ENCODE data around the gene MKX. TPM values are rescaled to one million over a fixed set of nuclear protein-coding genes. Genes with fewer than 3 reads are reported as not detected.
"Not testable (repeated sequence)": the region's sequence is repeated elsewhere in the genome, so short reads cannot be mapped to it uniquely, and the experiment has no call there.

Gene MKX
- total RNA-seq, 1 donor from 2014 or later: not detected

GRCh38 chr10:27695088-27695487 lies 50.5 kb downstream of the MKX start:
- DNase-seq (ENCODE audit: extremely low read depth, low read depth, low spot score): no peak

- no peak for DNase-seq (ENCODE audit: extremely low read depth, low read depth, low spot score)
These were observed 53.0 kb downstream of the MKX start for GRCh38 chr10:27692663-27693062.

GRCh38 chr10:27688991-27689390 lies 56.6 kb downstream of the MKX start:
- DNase-seq (ENCODE audit: extremely low read depth, low read depth, low spot score): no peak

GRCh38 chr10:27688276-27688675 lies 57.3 kb downstream of the MKX start:
- DNase-seq (ENCODE audit: extremely low read depth, low read depth, low spot score): no peak

- DNase-seq (ENCODE audit: extremely low read depth, low read depth, low spot score): no peak
These were observed 57.9 kb downstream of the MKX start for GRCh38 chr10:27687743-27688142.

DNA sequence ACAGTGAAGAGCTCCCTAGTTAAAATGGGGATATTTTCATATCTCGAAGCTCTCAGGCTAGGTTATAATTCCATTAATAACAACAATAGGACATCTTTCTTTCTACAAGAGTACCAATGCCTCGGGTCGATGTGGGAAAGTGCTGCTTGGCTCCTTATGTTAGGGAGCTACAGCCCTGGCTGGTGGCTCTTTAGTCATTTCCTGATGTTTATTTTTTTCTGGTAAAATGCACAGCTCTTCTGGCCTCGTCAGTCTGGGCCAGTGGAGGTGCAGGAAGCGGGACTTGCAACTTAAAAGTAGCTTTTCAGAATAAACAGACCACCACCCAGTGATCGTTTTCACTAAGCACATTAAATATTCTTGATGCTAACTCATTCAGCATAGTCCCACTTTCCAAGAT lies 58.3 kb downstream of the MKX start:
- DNase-seq (ENCODE audit: extremely low read depth, low read depth, low spot score): no peak

DNA sequence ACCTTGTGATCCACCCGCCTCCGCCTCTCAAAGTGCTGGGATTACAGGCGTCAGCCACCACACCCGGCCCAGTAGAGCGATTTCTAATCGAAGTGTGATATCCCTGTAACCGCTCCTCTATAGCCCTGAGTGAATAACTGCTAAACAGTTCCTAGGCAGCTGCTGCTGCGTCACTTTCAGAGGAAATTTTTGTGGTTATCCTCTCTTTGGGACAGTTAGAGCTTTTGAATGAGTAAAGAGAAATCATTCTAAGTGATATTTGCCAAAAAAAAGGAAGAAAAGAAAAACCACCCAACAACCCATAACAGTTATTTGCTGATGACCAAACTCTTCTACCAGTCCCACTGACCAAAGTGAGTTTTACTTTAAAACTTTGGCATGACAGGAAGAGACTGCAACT lies 59.9 kb downstream of the MKX start:
- DNase-seq (ENCODE audit: extremely low read depth, low read depth, low spot score): no peak

DNA sequence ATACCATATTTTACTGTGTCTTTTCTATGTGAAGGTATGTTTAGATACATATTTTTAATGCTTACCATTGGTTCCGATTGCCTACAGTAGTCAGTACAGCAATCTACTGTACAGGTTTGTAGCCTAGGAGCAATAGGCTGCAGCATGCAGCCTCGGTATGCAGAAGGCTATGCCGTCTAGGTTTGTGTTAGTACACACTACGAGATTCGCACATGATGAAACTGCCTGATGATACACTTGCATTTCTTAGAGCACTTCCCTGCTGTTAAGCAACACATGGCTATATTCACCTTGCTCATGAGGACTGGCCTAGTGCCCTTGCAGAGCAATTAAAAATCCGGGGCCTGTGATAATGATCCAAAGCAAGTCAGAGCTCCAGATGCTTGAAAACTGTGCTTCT lies 62.4 kb downstream of the MKX start:
- no peak for DNase-seq (ENCODE audit: extremely low read depth, low read depth, low spot score)

GRCh38 chr10:27681795-27682194 lies 63.8 kb downstream of the MKX start:
- not testable (repeated sequence) for DNase-seq (ENCODE audit: extremely low read depth, low read depth, low spot score)

DNA sequence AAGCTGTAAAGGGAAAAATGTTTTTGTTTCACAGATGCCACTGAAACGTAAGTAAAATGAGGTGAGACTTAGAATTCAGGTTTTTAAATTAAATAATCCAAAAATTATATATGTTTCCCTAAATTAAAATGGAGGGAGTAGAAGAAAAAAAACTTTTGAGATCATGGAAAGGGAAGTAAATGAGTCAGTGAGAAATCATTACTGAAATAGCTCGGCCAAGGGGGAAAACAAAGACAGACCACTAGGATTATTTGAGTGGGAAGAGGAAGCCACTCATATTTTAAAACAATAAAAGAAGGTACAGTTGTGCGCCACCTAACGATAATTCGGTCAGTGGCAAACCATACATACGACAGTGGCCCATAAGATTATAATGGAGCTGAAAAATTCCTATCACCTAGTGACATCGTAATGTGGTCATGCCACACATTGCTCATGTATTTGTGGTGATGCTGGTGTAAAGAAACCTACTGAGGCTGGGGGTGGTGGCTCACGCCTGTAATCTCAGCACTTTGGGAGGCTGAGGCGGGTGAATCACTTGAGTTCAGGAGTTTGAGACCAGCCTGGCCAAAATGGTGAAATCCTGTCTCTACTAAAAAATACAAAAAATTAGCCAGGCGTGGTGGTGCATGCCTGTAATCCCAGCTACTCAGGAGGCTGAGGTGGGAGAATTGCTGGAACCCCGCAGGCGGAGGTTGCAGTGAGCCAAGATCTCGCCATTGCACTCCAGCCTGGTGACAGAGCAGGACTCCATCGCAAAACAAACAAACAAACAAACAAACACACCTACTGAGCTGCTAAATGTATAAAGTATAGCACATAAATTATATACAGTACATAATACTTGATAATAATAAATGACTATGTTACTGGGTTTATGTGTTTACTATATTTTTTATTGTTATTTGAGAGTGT lies 64.7 kb downstream of the MKX start:
- no peak for DNase-seq (ENCODE audit: extremely low read depth, low read depth, low spot score)

DNA sequence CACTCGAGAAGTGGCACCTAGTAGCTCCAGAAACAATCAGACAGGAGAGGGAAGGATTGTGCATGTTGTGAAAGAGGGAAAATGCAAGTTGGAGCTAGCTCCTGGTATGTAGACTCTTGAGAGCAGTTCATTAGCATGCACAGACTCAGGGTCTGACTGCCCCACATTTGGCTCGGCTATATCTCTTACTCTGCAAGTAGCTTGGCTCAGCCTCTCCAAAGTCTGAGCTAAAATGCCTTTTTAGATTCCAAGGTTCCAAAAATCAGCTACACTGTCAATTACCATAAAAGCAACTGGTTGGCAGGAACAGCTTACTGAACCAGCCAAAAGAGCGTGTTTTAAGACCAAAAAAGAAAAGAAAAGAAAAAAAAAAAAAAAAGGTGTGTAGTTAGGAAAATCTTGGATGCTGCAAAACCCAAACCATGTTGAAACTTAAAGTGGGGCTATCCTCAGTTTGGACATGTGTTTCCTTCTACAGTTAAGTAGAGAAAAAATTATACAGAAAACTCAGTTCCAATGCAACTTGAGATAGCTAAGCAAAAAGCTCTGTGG lies 65.5 kb downstream of the MKX start:
- no peak for DNase-seq (ENCODE audit: extremely low read depth, low read depth, low spot score)

DNA sequence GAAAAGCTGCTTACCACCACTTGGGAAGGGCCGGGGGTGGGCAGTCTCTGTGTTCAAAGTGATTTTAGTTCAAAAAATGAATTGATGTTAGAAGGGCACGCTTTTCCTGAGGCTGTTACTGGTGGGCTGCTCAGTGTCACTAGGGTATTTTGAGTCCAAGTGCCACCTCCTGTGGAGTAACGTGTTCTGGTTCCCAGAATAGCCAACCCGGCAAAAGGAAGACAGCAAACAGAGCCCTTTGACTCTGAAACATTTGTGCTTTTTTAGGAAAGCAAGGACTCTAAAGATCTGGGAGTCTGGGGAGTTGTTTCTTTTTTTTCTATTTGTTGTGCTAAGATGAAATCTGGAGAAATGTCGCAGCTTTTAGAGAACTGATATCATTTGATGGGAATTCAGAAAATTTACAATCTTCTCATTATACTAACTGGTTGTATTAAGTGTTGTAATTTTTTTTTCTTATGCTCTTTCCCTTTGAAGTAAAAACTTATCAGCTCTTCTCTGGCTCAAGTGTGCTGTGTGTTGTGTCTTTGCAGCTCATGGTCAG lies 66.2 kb downstream of the MKX start:
- DNase-seq (ENCODE audit: extremely low read depth, low read depth, low spot score): no peak

- no peak for DNase-seq (ENCODE audit: extremely low read depth, low read depth, low spot score)
These were observed 67.5 kb downstream of the MKX start for GRCh38 chr10:27678166-27678565.

GRCh38 chr10:27673065-27673464 lies 72.6 kb downstream of the MKX start:
- DNase-seq (ENCODE audit: extremely low read depth, low read depth, low spot score): no peak

- DNase-seq (ENCODE audit: extremely low read depth, low read depth, low spot score): no peak
These were observed 73.8 kb downstream of the MKX start for GRCh38 chr10:27671821-27672220.

DNA sequence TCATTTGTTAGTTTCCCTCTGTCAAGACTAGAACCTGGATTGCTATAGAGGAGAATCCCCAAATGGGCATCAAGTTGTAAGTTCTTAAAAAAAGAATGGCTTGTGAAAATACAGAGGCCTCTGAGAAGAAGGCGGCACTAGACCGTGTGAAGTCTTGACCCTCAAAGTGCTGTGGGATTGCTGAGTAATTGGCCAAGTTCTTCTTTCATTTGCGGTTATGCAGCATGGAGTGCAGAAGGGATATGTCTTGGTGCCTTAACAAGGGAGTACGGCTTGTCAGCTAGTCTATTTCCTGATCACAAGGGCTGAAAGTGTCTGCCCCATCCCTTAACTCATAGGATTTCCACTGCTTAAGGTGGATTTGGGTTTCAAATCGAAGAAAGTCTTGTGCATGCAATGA lies 81.2 kb downstream of the MKX start:
- no peak for DNase-seq (ENCODE audit: extremely low read depth, low read depth, low spot score)

DNA sequence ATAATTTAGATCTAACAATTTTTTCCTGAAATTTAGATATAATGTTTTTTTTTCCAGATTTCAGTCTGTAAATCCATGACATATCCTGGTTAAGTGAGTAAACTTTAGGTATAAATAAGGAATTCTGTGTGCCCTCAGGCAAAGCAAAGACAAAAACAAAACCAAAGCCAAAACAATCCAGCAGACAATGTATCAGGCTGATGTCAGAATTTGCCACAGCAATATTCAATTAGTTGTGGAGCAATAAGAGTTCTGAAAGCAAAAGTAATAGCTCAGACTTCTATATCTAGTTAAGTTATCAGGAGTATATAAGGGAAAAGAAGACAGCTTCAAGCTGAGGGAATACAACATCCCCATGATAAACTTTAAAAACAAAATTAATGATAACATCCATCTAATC lies 82.0 kb downstream of the MKX start:
- DNase-seq (ENCODE audit: extremely low read depth, low read depth, low spot score): no peak

DNA sequence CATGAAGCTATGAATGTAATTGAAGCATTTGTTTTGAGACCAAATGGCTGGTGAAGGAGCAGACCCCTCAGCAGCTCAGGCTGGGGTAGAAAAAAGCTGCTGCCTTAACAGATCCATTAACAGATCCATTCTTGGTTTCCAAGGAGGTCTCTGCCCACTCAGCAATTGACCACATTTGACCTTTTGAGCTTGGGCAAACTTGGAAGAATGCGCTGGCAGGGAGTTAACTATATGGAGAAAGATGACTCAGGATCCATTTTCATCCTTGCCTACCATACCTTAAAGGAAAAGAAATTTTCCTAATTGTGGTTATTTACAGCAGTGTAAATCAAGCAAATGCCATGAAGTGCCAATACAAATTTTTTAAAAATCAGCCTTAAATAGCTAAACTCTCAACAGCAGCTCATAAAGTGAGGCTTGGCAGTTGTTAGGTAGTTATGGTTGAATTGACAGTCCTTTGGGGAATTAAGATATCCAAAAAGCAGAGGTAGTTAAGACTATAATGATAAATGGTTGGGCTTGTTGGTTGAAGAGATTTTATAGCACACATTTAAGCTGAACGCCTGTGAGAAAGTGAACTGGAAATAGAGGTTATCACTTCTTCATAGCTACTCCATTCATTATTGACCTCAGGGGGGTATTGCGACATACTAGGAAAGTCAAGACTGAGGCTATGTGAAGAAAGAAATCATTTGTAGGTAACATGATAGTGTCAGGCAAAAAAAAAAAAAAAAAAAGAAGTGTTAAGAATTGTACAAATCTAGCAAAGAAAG lies 83.9 kb downstream of the MKX start:
- DNase-seq (ENCODE audit: extremely low read depth, low read depth, low spot score): no peak

- no peak for DNase-seq (ENCODE audit: extremely low read depth, low read depth, low spot score)
These were observed 84.9 kb downstream of the MKX start for GRCh38 chr10:27660711-27661110.

DNA sequence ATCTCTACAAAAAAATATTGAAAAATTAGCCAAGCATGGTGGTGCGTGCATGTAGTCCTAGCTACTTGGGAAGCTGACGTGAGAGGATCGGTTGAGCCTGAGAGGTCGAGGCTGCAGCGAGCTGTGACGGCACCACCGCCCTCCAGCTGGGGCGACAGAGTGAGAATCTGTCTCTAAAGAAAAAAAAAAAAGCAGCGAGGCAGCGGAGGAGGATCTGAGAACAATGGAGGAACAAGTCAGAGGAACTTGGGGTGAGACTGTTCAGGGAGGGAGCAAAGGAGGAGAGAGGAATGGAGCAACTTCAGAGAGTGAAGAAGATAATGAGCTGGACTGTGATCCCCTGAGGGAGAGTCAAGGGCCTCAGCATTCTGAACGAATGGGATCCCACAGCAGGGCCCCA lies 85.4 kb downstream of the MKX start:
- no peak for DNase-seq (ENCODE audit: extremely low read depth, low read depth, low spot score)

GRCh38 chr10:27659786-27660185 lies 85.8 kb downstream of the MKX start:
- no peak for DNase-seq (ENCODE audit: extremely low read depth, low read depth, low spot score)

All from glomerular endothelial cell (primary cell).